Head of caudate nucleus (tissue), 42 donors: ENCODE results near the gene AGO1.
"Not testable (repeated sequence)": the region's sequence is repeated elsewhere in the genome, so short reads cannot be mapped to it uniquely, and the experiment has no call there.

Experiments used
- DNase-seq, 42 donors: peaks; one replicate each; pipeline versions ENCODE4 v3.0.0 to v3.0.0-alpha.2; 2020 to 2021; ENCODE audit warnings: mixed read lengths in 7 of 42
- intact Hi-C: fragments of 100-400 bp; cut with DNase I; formaldehyde crosslinking; loops from one replicate; pipeline ENCODE4 v1.15.0; 2022

The AGO1 gene

GRCh38 chr1:35939484-35939883, 56.5 kb downstream of the AGO1 start:
- intact Hi-C loops = loop anchor here (10.0 kb wide), 1 partner anchor 145 kb away; the partner anchor contains the start of genes ADPRS and TEKT2

GRCh38 chr1:35945327-35945726, 62.3 kb downstream of the AGO1 start:
- DNase-seq = no peak
- intact Hi-C loops = no loop called here

More at GRCh38 chr1:35939484-35939883, 56.5 kb downstream of the AGO1 start:
- no peak for DNase-seq

- DNase-seq = no peak
- intact Hi-C loops = no loop called here
These were observed 64.5 kb downstream of the AGO1 start for GRCh38 chr1:35947547-35947946.

- DNase-seq = no peak
- intact Hi-C loops = no loop called here
These were observed 75.5 kb downstream of the AGO1 start for GRCh38 chr1:35958558-35958957.

DNA sequence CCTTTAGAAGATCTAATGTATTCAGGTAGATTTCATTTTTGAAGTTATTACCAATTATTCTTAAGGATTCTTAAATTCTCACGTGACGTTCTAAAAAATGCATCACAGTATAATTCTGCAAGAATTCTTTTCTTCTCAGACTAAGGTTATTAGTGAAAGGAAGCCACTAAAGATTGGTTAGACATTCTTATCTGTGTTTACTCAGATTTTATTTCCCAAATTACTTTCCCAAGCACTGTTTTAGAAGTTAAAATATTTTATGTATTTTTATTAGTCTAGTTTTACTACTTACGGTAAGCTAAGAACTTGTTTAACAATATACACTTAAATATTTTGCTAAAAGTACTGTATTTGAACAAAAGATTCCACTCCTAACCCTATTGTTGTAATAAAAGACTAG, 76.3 kb downstream of the AGO1 start:
- no peak for DNase-seq
- intact Hi-C loops = no loop called here

DNA sequence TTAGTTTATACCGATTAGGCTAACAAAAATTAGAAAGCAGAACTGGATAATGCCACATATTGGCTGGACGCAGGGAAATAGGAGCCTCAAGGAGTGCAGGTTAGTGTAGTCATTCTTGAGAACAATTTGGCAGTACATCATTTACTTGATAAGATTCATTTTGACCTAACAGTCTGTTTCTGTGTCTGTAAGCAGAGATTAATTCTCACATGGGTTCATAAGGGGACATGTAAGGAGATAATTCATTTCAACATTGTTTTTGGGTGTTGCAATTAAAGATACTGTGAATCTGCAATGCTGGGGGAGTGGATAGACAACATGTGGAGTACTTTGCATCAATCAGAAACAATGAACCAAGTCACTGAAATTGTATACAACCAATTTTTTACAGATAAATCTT, 79.9 kb downstream of the AGO1 start:
- intact Hi-C loops = no loop called here
- DNase-seq = no peak

DNA sequence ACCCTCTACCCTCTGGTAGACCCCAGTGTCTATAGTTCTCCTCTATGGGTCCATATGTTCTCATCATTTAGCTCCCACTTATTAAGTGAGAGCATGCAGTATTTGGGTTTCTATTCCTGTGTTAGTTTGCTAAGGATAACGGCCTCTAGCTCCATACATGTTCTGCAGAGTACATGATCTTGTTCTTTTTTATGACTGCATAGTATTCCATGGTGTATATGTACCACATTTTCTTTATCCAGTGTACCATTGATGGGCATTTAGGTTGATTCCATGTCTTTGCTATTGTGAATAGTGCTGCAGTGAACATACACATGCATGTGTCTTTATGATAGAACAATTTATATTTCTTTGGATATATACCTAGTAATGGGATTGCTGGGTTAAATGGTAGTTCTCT, 81.3 kb downstream of the AGO1 start:
- DNase-seq, intact Hi-C loops: not testable (repeated sequence)

DNA sequence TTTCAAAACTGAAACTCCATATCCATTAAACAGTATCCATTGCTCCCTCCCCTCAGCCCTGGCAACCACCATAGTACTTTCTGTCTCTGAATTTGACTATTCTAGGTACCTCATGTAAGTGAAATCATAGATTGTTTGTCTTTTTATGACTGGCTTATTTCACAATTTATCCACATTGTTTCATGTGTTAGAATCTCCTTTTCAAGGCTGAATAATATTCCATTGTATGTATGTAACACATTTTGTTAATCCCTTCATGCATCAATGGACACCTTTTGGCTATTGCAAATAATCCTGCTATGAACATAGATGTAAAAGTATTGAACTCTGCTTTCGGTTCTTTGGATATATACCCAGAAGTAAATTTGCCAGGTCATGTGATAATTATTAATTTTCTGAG, 85.4 kb downstream of the AGO1 start:
- DNase-seq = no peak
- intact Hi-C loops = no loop called here

GRCh38 chr1:35971601-35972000, 88.6 kb downstream of the AGO1 start:
- intact Hi-C loops = no loop called here

DNA sequence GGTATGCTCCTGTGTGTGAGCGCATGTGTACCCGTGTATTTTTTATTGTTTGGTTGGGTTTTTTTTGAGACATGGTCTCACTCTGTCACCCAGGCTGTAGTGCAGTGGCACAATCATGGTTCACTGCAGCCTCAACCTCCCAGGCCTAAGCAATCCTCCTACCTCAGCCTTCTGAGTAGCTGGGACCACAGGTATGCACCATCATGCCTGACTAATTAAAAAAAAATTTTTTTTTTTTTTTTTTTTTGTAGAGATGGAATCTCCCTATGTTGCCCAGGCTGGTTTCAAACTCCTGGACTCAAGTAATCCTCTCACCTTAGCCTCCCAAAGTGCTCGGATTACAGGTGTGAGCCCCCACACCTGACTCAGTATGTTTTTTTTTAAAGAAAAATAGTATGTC, 89.6 kb downstream of the AGO1 start:
- intact Hi-C loops, DNase-seq: not testable (repeated sequence)

More at GRCh38 chr1:35971601-35972000, 88.6 kb downstream of the AGO1 start:
- no peak for DNase-seq

DNA sequence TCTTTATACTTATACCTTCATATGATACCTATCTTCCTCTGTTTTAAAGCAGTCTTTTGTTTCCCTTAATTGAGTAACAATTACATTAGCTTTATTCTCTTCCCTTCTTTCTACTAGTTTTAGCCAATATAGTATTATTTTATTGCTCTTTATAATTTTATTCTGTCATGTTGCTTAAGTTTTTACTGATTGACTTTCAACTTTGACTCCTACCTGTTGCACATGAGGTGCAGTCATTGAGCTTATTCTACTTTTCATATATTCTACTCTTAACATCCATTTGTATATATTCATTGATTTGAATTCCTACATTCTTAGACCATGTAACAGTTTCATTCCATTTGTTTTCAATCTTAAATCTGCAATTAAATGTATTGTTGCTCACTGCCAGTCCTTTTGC, 97.1 kb downstream of the AGO1 start:
- intact Hi-C loops = no loop called here

More for the DNA sequence above, 97.1 kb downstream of the AGO1 start:
- no peak for DNase-seq
